RWPE2 (cell line): ENCODE data around the gene PRKAG2.

Source experiments
- ATAC-seq: fragments of 200-7000 bp; cut with Tn5 transposase; 3 replicates; pipeline ENCODE4 v1.9.1; 2021; ENCODE audit warnings: low read depth
- DNase-seq: peaks from one replicate; pipeline ENCODE4 v3.0.0-alpha.2; 2020; ENCODE audit warnings: low spot score
- H3K27ac ChIP-seq: fragments of 450-650 bp; 2 replicates; pipeline ENCODE4 v1.5.1; 2017; ENCODE audit warnings: mild to moderate bottlenecking; ENCODE audit not compliant: poor library complexity, severe bottlenecking
- H3K27me3 ChIP-seq: fragments of 250-450 bp; sonication (Bioruptor Pico); 2 replicates; pipeline ENCODE4 v1.5.1; 2021; ENCODE audit warnings: mild to moderate bottlenecking, moderate library complexity; ENCODE audit not compliant: insufficient read depth, poor library complexity, severe bottlenecking
- H3K36me3 ChIP-seq: fragments of 250-450 bp; sonication (Bioruptor Pico); 2 replicates; pipeline ENCODE4 v1.5.1; 2020; ENCODE audit warnings: low read depth, mild to moderate bottlenecking, moderate library complexity
- H3K4me1 ChIP-seq: fragments of 250-450 bp; sonication (Bioruptor Pico); 2 replicates; pipeline ENCODE4 v1.5.1; 2021; ENCODE audit warnings: mild to moderate bottlenecking, moderate library complexity; ENCODE audit not compliant: insufficient read depth, poor library complexity, severe bottlenecking
- H3K4me3 ChIP-seq: fragments of 250-450 bp; sonication (Bioruptor Pico); 2 replicates; pipeline ENCODE4 v1.5.1; 2021; ENCODE audit warnings: mild to moderate bottlenecking, moderate library complexity; ENCODE audit not compliant: severe bottlenecking
- H3K9me3 ChIP-seq: fragments of 250-450 bp; sonication (Bioruptor Pico); 2 replicates; pipeline ENCODE4 v1.5.1; 2021; ENCODE audit warnings: mild to moderate bottlenecking, moderate library complexity; ENCODE audit not compliant: severe bottlenecking
- TF ChIP-seq, protein P1 (sequence below): fragments of 450-650 bp; IDR thresholded peaks from one replicate; pipeline ENCODE4 v1.5.1; 2017; ENCODE audit warnings: mild to moderate bottlenecking, moderate library complexity; ENCODE audit not compliant: poor library complexity, severe bottlenecking

PRKAG2 gene

DNA sequence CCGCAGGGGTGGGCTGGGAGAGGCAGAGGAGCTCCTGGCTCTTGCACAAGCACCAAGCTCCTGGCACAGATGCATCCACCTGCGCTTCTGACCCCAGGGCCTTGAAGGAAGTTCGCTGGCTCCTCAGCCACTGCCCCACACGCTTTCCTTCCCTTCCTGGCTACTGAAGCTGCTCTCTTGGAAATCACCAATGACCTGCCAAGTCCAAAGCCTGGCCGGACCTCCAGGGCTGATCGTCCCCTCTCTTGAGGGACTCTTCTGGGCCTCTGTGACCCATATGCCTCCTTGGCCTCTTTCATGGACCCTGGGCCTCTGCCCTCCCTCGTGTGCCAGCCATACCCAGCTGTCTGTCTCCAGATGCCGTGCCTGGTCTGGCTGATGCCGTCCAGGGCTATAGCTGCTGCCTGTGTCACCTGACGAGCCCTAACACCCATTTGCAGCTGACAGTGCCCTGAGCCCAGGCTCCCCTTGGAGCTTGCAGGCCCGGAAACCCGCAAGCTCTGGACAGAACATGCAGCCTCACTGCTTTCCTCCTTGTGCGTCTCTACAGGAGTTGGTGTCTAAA is 113.4 kb downstream of the PRKAG2 start:
- ATAC-seq = no peak
- Histone ChIP-seq H3K4me3 (no peak overlapping the region), H3K4me1 (no peaks in the 10 kb centered on the region), H3K9me3 (no peaks in the 10 kb centered on the region), H3K27ac (no peak overlapping the region), H3K36me3 (no peaks in the 10 kb centered on the region), H3K27me3 (no peaks in the 10 kb centered on the region)
- TF ChIP-seq, protein P1, sequence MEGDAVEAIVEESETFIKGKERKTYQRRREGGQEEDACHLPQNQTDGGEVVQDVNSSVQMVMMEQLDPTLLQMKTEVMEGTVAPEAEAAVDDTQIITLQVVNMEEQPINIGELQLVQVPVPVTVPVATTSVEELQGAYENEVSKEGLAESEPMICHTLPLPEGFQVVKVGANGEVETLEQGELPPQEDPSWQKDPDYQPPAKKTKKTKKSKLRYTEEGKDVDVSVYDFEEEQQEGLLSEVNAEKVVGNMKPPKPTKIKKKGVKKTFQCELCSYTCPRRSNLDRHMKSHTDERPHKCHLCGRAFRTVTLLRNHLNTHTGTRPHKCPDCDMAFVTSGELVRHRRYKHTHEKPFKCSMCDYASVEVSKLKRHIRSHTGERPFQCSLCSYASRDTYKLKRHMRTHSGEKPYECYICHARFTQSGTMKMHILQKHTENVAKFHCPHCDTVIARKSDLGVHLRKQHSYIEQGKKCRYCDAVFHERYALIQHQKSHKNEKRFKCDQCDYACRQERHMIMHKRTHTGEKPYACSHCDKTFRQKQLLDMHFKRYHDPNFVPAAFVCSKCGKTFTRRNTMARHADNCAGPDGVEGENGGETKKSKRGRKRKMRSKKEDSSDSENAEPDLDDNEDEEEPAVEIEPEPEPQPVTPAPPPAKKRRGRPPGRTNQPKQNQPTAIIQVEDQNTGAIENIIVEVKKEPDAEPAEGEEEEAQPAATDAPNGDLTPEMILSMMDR = no peak
- DNase-seq = no peak

DNA sequence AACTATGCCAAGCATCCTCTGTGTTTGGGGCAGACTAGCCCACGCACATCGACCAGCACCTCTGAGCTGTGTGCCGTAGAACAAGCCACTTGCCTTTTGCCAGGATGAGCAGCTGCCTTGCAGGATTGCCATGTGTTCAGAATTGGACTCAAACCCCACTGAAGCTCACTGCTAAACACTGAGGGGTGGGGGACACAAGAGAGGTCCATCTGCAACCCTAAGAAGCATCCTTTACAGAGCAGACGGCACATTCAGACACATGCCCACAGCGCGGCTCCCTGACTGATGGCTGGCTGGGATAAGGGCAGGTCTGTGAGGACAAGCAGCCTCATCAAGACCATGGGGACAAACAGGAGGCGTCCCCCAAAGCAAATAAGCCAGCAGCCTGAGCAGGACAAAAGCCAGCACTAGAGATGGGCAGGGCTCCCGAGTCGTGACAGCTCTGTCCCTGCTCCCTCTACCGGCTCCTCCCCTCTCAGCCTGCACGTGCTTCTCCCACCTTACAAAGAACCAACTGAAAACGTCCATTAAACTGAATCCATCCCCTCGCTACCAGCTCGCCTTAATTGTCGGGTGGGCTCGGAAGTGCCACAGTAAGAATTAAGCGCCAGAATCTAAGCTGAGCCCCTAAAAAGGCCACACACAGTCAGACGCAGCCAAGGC is 114.2 kb downstream of the PRKAG2 start:
- ATAC-seq = no peak
- no peaks in the 10 kb centered on the region for H3K9me3 ChIP-seq
- H3K4me3 ChIP-seq = no peak overlapping the region
- no peak for DNase-seq
- no peaks in the 10 kb centered on the region for H3K36me3 ChIP-seq
- no peaks in the 10 kb centered on the region for H3K27me3 ChIP-seq
- TF ChIP-seq, protein P1 = no peak
- H3K4me1 ChIP-seq = no peaks in the 10 kb centered on the region
- no peak overlapping the region for H3K27ac ChIP-seq

DNA sequence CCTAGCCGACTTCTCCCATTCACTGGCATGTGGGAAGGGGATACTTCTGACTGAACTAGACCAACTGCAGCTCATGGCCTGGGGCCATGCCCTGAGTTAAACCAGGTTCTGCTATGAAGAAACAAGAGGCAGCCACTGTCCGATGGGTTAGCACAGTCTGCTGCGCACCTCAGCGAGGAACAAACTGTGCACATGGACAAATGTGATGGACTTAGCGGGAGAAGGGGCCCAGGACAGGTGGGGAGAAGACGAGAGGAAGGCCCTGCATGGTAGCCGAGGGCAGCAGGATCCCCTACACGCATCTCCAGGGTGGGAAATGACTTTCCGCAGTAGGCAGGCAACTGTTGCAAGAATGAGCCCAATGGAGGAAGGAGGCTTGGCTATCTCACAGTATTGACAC is 115.0 kb downstream of the PRKAG2 start:
- Histone ChIP-seq H3K36me3 (no peaks in the 10 kb centered on the region), H3K27me3 (no peaks in the 10 kb centered on the region), H3K9me3 (no peaks in the 10 kb centered on the region), H3K4me1 (no peaks in the 10 kb centered on the region), H3K27ac (no peak overlapping the region), H3K4me3 (no peak overlapping the region)
- DNase-seq (no peak), ATAC-seq (no peak)
- TF ChIP-seq, protein P1 = no peak

DNA sequence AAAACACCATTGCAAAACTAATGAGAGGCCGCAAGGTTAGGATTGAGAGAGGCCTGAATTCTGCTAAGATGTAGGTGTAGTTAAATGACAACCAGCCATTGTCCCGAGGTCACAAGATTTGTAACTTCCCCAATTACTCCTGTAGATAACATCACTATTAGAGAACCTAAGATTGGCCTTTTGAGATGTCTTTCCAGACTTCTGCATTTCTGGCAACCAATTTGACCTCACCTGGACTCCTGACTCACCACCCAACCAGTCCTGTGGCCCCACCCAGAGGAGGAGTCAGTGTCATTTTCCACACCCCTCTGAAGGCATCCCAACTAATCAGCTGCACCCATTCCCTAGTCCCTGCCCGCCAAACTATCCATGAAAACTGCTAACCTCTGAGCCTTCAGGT is 115.7 kb downstream of the PRKAG2 start:
- no peaks in the 10 kb centered on the region for H3K27me3 ChIP-seq
- H3K4me3 ChIP-seq = no peak overlapping the region
- peaks cover under 1% of the 10 kb centered on the region for H3K4me1 ChIP-seq
- H3K27ac ChIP-seq = no peak overlapping the region
- H3K36me3 ChIP-seq = no peaks in the 10 kb centered on the region
- TF ChIP-seq, protein P1 = no peak
- DNase-seq = no peak
- H3K9me3 ChIP-seq = no peaks in the 10 kb centered on the region
- peak; percentile 82 for ATAC-seq

DNA sequence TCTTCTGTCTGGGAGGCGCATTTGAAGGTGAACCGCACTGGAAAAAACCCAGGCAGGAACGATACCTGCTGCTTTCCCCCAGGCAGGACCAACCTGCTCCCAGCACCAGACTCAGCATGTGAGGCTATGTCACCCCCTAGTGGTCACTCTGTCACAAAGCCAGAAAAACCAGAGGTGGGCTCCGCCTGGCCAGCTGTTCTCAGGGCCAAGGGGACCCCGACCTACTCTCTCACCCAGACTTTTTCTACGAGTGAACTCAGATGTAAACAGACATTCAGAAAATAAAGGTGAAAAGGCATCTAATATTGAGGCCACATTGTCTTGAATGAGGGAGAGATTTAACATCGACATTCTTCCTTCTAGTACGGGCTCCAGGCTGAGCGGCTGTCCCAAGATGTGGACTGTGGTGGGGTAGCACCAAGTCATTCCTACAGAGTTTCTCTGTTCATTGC is 117.3 kb downstream of the PRKAG2 start:
- Histone ChIP-seq H3K27me3 (no peaks in the 10 kb centered on the region), H3K36me3 (no peaks in the 10 kb centered on the region), H3K4me1 (peaks cover 13% of the 10 kb centered on the region), H3K9me3 (no peaks in the 10 kb centered on the region), H3K27ac (no peak overlapping the region), H3K4me3 (no peak overlapping the region)
- TF ChIP-seq, protein P1 = peak; percentile 97
- ATAC-seq (peak; percentile 74), DNase-seq (no peak)
